Uterus (tissue), 2 donors: ENCODE data around the gene JPH4.

Experiments used
- POLR2A ChIP-seq, 2 donors: fragments of 450-650 bp; IDR thresholded peaks; one replicate each; pipeline ENCODE4 v1.6.1; 2016; ENCODE audit warnings: antibody characterized with exemption in 2 of 2, mild to moderate bottlenecking in 1 of 2, moderate library complexity in 1 of 2
- TF ChIP-seq, protein P1 (sequence below), 4 experiments: fragments of 200-600 bp in 2 of 4; fragments of 450-650 bp in 2 of 4; sonication (generic) in 2 of 4; IDR thresholded peaks; one replicate each; pipeline ENCODE4 v1.5.1; 2016 to 2019; ENCODE audit warnings: antibody characterized with exemption in 4 of 4, mild to moderate bottlenecking in 2 of 4, moderate library complexity in 1 of 4

DNA sequence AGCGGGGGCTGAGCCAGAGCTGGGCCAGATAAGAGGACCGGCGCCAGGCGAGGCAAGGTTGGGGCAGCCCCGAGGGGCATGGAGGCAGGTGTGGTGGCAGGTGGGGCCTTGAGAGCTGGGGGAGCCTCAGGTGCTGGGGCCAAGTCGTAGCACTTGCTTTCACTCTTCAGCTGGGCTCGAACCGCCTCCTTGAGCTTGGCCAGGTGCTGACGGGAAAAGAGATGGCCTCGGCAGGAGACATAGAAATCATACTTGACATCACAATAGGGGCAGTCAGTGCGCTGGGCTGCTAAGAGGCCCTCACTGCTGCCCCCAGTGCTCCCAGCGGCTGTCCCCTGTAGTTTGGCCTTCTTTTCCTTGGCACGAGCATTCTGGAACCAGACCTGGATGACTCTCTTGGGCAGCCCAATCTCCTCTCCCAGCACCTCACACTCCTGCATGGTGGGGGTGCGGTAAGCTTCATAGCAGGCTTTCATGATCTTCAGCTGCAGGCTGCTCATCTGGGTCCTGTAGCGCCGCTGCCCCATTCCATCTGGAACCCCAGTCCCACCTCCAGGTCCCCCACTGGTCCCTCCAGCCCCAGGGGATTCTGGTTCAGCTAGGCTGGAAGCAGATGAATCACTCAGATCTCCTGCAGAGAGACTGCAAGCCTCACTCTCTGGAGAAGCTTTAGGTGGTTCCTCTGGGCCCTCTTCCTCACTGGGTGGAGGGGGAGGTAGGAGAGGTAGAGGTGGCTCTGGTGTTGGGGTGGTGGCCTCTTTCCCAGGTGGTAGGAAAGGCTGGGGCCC, 55.2 kb downstream of the JPH4 start:
- TF ChIP-seq, protein P1, sequence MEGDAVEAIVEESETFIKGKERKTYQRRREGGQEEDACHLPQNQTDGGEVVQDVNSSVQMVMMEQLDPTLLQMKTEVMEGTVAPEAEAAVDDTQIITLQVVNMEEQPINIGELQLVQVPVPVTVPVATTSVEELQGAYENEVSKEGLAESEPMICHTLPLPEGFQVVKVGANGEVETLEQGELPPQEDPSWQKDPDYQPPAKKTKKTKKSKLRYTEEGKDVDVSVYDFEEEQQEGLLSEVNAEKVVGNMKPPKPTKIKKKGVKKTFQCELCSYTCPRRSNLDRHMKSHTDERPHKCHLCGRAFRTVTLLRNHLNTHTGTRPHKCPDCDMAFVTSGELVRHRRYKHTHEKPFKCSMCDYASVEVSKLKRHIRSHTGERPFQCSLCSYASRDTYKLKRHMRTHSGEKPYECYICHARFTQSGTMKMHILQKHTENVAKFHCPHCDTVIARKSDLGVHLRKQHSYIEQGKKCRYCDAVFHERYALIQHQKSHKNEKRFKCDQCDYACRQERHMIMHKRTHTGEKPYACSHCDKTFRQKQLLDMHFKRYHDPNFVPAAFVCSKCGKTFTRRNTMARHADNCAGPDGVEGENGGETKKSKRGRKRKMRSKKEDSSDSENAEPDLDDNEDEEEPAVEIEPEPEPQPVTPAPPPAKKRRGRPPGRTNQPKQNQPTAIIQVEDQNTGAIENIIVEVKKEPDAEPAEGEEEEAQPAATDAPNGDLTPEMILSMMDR (IDR thresholded peaks at IDR 0.05) = no peak
- no peak for TF ChIP-seq POLR2A (IDR thresholded peaks at IDR 0.05)
